Gastrocnemius medialis (tissue), 4 donors: ENCODE results near the gene GRIK4. TPM values are rescaled to one million over a fixed set of nuclear protein-coding genes. Genes with fewer than 3 reads are reported as not detected.

Experiments
- ATAC-seq, 2 donors: fragments of 150-250 bp; one replicate each; pipeline ENCODE4 v1.9.1; 2016
- DNase-seq, 2 donors: peaks; one replicate each; pipeline ENCODE4 v3.0.0-alpha.2; 2019
- H3K27ac ChIP-seq, 4 donors: fragments of 200-600 bp; sonication (generic); 1 replicate in 1 of 4; 2 replicates in 3 of 4; pipeline ENCODE4 v1.5.1; 2016 to 2018; ENCODE audit warnings: mild to moderate bottlenecking in 2 of 4, moderate library complexity in 1 of 4
- H3K27me3 ChIP-seq, 3 donors: fragments of 200-600 bp; sonication (generic) in 2 of 3; 1 replicate in 1 of 3; 2 replicates in 2 of 3; pipeline versions ENCODE4 v1.5.1 to v1.6.0; 2016 to 2019; ENCODE audit warnings: mild to moderate bottlenecking in 1 of 3, moderate library complexity in 1 of 3
- H3K36me3 ChIP-seq, 2 donors: fragments of 200-600 bp; sonication (generic) in 1 of 2; one replicate each; pipeline ENCODE4 v1.5.1; 2017 to 2018
- H3K4me1 ChIP-seq, 2 donors: fragments of 200-600 bp; sonication (generic) in 1 of 2; one replicate each; pipeline ENCODE4 v1.5.1; 2016 to 2017; ENCODE audit warnings: mild to moderate bottlenecking in 2 of 2
- H3K4me3 ChIP-seq, 4 donors: fragments of 200-600 bp; sonication (generic) in 3 of 4; 1 replicate in 1 of 4; 2 replicates in 3 of 4; pipeline ENCODE4 v1.5.1; 2016 to 2019; ENCODE audit warnings: mild to moderate bottlenecking in 2 of 4
- H3K9me3 ChIP-seq, 3 donors: fragments of 200-600 bp; sonication (generic) in 2 of 3; 1 replicate in 1 of 3; 2 replicates in 2 of 3; pipeline ENCODE4 v1.5.1; 2016 to 2019
- CTCF ChIP-seq, 5 experiments: fragments of 450-650 bp in 3 of 5; fragments of 200-600 bp in 2 of 5; sonication (generic) in 2 of 5; IDR thresholded peaks in 4 of 5; conservative IDR thresholded peaks in 1 of 5; 1 replicate in 4 of 5; 2 replicates in 1 of 5; pipeline ENCODE4 v1.5.1; 2016 to 2019; ENCODE audit warnings: antibody characterized with exemption in 5 of 5, mild to moderate bottlenecking in 3 of 5, moderate library complexity in 3 of 5
- POLR2A ChIP-seq, 2 donors: fragments of 450-650 bp; IDR thresholded peaks; one replicate each; pipeline ENCODE4 v1.6.1; 2017; ENCODE audit warnings: antibody characterized with exemption in 2 of 2, mild to moderate bottlenecking in 2 of 2, moderate library complexity in 2 of 2
- in situ Hi-C, 4 donors: fragments of 200-750 bp; cut with MboI; loops; one replicate each; pipeline versions ENCODE4 v1.15.0 to v1.8.0; 2017; ENCODE audit warnings: low sequenced_read_pairs in 4 of 4
- intact Hi-C: fragments of 100-400 bp; cut with DNase I; formaldehyde crosslinking; loops from one replicate; pipeline ENCODE4 v1.15.1; 2023; ENCODE audit warnings: low total_unique reads
- total RNA-seq, 4 donors: library from RNA; depleted of rRNA; stranded (reverse); fragments of >200 nt; gene quantifications; one replicate each; pipeline versions ENCODE4 v1.1.0 to v1.2.3, GENCODE V29; 2016

Gene GRIK4
- total RNA-seq, 4 donors from 2014 or later = 0.42 TPM; not detected in 3

DNA sequence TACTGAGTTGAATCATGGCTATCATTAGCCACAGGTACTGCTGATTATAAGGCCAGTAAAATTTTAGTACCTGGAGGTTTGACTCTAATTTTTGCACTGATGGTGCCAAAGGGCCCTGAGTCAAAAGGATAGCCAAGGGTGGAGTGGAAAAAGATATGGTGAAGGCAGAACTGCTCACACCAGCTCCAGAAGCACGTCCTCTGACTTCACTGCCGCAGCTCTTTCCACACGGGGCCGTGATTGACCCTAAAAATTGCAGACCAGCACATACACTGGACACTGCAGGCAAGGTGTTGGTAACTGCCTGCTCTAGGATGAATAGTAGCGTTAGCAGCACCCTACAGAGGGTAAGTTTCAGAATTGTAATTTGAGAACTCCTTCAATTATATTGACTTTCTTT, 25.4 kb upstream of the GRIK4 start:
- in situ Hi-C loops (no loop called here), intact Hi-C loops (loop anchor here (5.0 kb wide), 1 partner anchor 159 kb away; the partner anchor contains the start of gene TLCD5)
- no peak for TF ChIP-seq POLR2A (IDR thresholded peaks at IDR 0.05)
- no peak for TF ChIP-seq CTCF (IDR thresholded peaks at IDR 0.05 in 4 of 5, conservative IDR thresholded peaks at IDR 0.05 in 1 of 5)
- Histone ChIP-seq H3K4me3 (no peak overlapping the region), H3K27ac (no peak overlapping the region), H3K9me3 (no peaks in the 10 kb centered on the region), H3K4me1 (no peaks in the 10 kb centered on the region), H3K27me3 (no peaks in the 10 kb centered on the region), H3K36me3 (peaks cover 5 to 70% of the 10 kb centered on the region in 2 donors)
- ATAC-seq (no peak), DNase-seq (no peak)

DNA sequence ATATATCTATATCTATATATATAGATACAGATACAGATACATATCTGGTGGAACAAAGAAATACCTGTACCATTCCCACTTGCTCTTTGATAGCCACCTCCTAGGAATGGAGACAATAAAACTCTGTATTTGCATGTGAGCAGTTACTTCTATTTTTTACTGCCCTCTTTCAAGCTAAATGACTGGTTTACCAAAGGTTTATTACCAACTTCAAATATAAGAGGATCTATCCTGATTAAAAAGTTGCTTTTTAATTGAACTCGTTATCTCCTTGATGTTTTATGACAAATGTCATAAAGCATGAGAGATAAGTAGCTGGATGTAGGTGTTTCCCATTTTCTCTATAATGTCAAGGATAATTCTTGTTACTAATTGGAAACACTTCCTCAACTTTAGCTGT, 21.7 kb upstream of the GRIK4 start:
- Histone ChIP-seq H3K4me1 (no peaks in the 10 kb centered on the region), H3K27ac (no peak overlapping the region), H3K4me3 (no peak overlapping the region), H3K27me3 (no peaks in the 10 kb centered on the region), H3K36me3 (peaks cover 0 to 34% of the 10 kb centered on the region in 2 donors), H3K9me3 (no peaks in the 10 kb centered on the region)
- no peak for TF ChIP-seq CTCF (IDR thresholded peaks at IDR 0.05 in 4 of 5, conservative IDR thresholded peaks at IDR 0.05 in 1 of 5)
- no peak for TF ChIP-seq POLR2A (IDR thresholded peaks at IDR 0.05)
- in situ Hi-C loops (no loop called here), intact Hi-C loops (loop anchor here (5.0 kb wide), 1 partner anchor 162 kb away; the partner anchor contains the start of gene TLCD5)
- DNase-seq (no peak), ATAC-seq (no peak)

GRCh38 chr11:120492486-120492885, 19.1 kb upstream of the GRIK4 start:
- H3K27me3 ChIP-seq = no peaks in the 10 kb centered on the region
- H3K9me3 ChIP-seq = no peaks in the 10 kb centered on the region
- H3K4me3 ChIP-seq = no peak overlapping the region
- no peaks in the 10 kb centered on the region for H3K4me1 ChIP-seq
- no peak for ATAC-seq
- no peak for TF ChIP-seq POLR2A (IDR thresholded peaks at IDR 0.05)
- no peak for TF ChIP-seq CTCF (IDR thresholded peaks at IDR 0.05 in 4 of 5, conservative IDR thresholded peaks at IDR 0.05 in 1 of 5)
- DNase-seq = no peak
- intact Hi-C loops (no loop called here), in situ Hi-C loops (no loop called here)
- H3K27ac ChIP-seq = no peak overlapping the region
- peaks cover 0 to 9% of the 10 kb centered on the region in 2 donors for H3K36me3 ChIP-seq

DNA sequence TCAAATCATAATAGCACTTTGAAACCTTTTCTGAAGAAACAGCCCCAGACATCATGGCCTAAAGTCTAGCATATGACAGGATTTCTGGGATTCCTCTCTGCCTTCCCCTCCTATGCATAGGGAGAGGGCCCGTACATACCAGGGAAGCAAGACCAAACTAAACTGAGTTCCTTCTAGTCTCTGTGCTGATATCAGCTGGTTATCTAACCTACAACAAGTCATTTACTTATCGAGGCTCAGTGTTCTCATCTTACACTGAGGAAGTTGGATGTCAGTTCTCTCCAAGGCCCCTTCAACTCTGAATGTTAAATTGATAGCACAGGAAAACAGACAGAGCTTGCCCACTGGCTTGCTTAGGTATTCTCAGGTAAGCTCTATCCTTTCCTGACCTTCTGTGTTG, 17.0 kb upstream of the GRIK4 start:
- H3K4me1 ChIP-seq = no peaks in the 10 kb centered on the region
- TF ChIP-seq POLR2A (IDR thresholded peaks at IDR 0.05) = no peak
- no peak for TF ChIP-seq CTCF (IDR thresholded peaks at IDR 0.05 in 4 of 5, conservative IDR thresholded peaks at IDR 0.05 in 1 of 5)
- no peak overlapping the region for H3K4me3 ChIP-seq
- DNase-seq = no peak
- intact Hi-C loops = no loop called here
- H3K27ac ChIP-seq = no peak overlapping the region
- H3K27me3 ChIP-seq = no peaks in the 10 kb centered on the region
- peaks cover 0 to 7% of the 10 kb centered on the region in 2 donors for H3K36me3 ChIP-seq
- in situ Hi-C loops = no loop called here
- ATAC-seq = no peak
- H3K9me3 ChIP-seq = no peaks in the 10 kb centered on the region

- DNase-seq (no peak), ATAC-seq (no peak)
- intact Hi-C loops = no loop called here
- H3K9me3 ChIP-seq = no peaks in the 10 kb centered on the region
- H3K27me3 ChIP-seq = peaks cover 0 to 7% (median 5%) of the 10 kb centered on the region in 3 donors
- no peaks in the 10 kb centered on the region for H3K36me3 ChIP-seq
- H3K27ac ChIP-seq = no peak overlapping the region
- no peak for TF ChIP-seq POLR2A (IDR thresholded peaks at IDR 0.05)
- TF ChIP-seq CTCF (IDR thresholded peaks at IDR 0.05 in 4 of 5, conservative IDR thresholded peaks at IDR 0.05 in 1 of 5) = no peak
- H3K4me1 ChIP-seq = peaks cover 0 to 5% of the 10 kb centered on the region in 2 donors
- H3K4me3 ChIP-seq = no peak overlapping the region
- in situ Hi-C loops = no loop called here
These were observed 12.5 kb upstream of the GRIK4 start for GRCh38 chr11:120499088-120499487.
